ENCODE measurements around the gene KCNN3.

Gene KCNN3

GRCh38 chr1:154736841-154737240 is 133.2 kb downstream of the KCNN3 start:
- peak; percentile 62; the same call in 2 of the 3 replicates for ATAC-seq
- no peak for TF ChIP-seq TOX (CRISPR knock-in tag; IDR thresholded peaks at IDR 0.05; ENCODE audit: borderline replicate concordance)
- TF ChIP-seq RARB (CRISPR knock-in tag; IDR thresholded peaks at IDR 0.05): no peak
- TF ChIP-seq ESRRG (CRISPR knock-in tag; IDR thresholded peaks at IDR 0.05): no peak
- TF ChIP-seq BACH2 (CRISPR knock-in tag; IDR thresholded peaks at IDR 0.05; ENCODE audit: borderline replicate concordance): no peak
- TF ChIP-seq SNAI2 (CRISPR knock-in tag; IDR thresholded peaks at IDR 0.05): no peak
- TF ChIP-seq POU6F1 (CRISPR knock-in tag; IDR thresholded peaks at IDR 0.05; ENCODE audit: borderline replicate concordance, low read depth): no peak
- TF ChIP-seq ISL1 (CRISPR knock-in tag; IDR thresholded peaks at IDR 0.05): no peak
- TF ChIP-seq, protein P1, sequence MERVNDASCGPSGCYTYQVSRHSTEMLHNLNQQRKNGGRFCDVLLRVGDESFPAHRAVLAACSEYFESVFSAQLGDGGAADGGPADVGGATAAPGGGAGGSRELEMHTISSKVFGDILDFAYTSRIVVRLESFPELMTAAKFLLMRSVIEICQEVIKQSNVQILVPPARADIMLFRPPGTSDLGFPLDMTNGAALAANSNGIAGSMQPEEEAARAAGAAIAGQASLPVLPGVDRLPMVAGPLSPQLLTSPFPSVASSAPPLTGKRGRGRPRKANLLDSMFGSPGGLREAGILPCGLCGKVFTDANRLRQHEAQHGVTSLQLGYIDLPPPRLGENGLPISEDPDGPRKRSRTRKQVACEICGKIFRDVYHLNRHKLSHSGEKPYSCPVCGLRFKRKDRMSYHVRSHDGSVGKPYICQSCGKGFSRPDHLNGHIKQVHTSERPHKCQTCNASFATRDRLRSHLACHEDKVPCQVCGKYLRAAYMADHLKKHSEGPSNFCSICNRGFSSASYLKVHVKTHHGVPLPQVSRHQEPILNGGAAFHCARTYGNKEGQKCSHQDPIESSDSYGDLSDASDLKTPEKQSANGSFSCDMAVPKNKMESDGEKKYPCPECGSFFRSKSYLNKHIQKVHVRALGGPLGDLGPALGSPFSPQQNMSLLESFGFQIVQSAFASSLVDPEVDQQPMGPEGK (CRISPR knock-in tag; IDR thresholded peaks at IDR 0.05; ENCODE audit: borderline replicate concordance): no peak
- no peak for TF ChIP-seq CREB5 (CRISPR knock-in tag; IDR thresholded peaks at IDR 0.05; ENCODE audit: low read depth)
- TF ChIP-seq, protein P2, sequence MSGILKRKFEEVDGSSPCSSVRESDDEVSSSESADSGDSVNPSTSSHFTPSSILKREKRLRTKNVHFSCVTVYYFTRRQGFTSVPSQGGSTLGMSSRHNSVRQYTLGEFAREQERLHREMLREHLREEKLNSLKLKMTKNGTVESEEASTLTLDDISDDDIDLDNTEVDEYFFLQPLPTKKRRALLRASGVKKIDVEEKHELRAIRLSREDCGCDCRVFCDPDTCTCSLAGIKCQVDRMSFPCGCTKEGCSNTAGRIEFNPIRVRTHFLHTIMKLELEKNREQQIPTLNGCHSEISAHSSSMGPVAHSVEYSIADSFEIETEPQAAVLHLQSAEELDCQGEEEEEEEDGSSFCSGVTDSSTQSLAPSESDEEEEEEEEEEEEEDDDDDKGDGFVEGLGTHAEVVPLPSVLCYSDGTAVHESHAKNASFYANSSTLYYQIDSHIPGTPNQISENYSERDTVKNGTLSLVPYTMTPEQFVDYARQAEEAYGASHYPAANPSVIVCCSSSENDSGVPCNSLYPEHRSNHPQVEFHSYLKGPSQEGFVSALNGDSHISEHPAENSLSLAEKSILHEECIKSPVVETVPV (CRISPR knock-in tag; IDR thresholded peaks at IDR 0.05): no peak
- TF ChIP-seq ZNF70 (CRISPR knock-in tag; IDR thresholded peaks at IDR 0.05): no peak
- TF ChIP-seq ZNF565 (CRISPR knock-in tag; conservative IDR thresholded peaks at IDR 0.05; ENCODE audit: low read depth): no peak
- no peak for TF ChIP-seq ZFP30 (CRISPR knock-in tag; IDR thresholded peaks at IDR 0.05)
- no peak for TF ChIP-seq TCF4 (CRISPR knock-in tag; IDR thresholded peaks at IDR 0.05; ENCODE audit: borderline replicate concordance)
- TF ChIP-seq OSR1 (CRISPR knock-in tag; IDR thresholded peaks at IDR 0.05): no peak
- no peak for TF ChIP-seq PPARA (CRISPR knock-in tag; IDR thresholded peaks at IDR 0.05; ENCODE audit: borderline replicate concordance)
- TF ChIP-seq ARNTL (CRISPR knock-in tag; IDR thresholded peaks at IDR 0.05; ENCODE audit: borderline replicate concordance, low read depth): no peak
- TF ChIP-seq, protein P3, sequence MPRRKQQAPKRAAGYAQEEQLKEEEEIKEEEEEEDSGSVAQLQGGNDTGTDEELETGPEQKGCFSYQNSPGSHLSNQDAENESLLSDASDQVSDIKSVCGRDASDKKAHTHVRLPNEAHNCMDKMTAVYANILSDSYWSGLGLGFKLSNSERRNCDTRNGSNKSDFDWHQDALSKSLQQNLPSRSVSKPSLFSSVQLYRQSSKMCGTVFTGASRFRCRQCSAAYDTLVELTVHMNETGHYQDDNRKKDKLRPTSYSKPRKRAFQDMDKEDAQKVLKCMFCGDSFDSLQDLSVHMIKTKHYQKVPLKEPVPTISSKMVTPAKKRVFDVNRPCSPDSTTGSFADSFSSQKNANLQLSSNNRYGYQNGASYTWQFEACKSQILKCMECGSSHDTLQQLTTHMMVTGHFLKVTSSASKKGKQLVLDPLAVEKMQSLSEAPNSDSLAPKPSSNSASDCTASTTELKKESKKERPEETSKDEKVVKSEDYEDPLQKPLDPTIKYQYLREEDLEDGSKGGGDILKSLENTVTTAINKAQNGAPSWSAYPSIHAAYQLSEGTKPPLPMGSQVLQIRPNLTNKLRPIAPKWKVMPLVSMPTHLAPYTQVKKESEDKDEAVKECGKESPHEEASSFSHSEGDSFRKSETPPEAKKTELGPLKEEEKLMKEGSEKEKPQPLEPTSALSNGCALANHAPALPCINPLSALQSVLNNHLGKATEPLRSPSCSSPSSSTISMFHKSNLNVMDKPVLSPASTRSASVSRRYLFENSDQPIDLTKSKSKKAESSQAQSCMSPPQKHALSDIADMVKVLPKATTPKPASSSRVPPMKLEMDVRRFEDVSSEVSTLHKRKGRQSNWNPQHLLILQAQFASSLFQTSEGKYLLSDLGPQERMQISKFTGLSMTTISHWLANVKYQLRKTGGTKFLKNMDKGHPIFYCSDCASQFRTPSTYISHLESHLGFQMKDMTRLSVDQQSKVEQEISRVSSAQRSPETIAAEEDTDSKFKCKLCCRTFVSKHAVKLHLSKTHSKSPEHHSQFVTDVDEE (CRISPR knock-in tag; IDR thresholded peaks at IDR 0.05): no peak

DNA sequence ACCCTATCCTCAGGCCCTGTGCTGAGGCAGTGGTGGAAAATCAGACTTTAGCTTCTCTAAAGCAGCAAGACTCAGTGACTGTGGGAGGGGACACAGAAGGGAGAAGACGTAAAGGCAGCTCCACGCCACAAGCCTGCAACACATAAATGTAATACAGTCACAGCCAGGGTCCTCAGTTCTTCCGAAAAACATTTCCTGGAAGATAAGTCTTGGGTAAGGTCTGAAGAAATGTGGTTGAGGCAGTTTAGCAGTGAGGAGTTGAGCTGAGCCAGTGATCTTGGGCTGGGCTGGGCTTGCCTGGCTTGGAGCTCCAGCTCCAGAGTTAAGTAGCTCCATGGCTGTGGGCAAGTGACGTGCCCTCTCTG is 134.3 kb downstream of the KCNN3 start:
- no peak for ATAC-seq
- TF ChIP-seq ISL1 (CRISPR knock-in tag; IDR thresholded peaks at IDR 0.05) (no peak), ZC3H10 (CRISPR knock-in tag; IDR thresholded peaks at IDR 0.05) (no peak), ZFP3 (CRISPR knock-in tag; IDR thresholded peaks at IDR 0.05) (no peak), POU6F1 (CRISPR knock-in tag; IDR thresholded peaks at IDR 0.05; ENCODE audit: borderline replicate concordance, low read depth) (no peak), OSR1 (CRISPR knock-in tag; IDR thresholded peaks at IDR 0.05) (no peak), RARB (CRISPR knock-in tag; IDR thresholded peaks at IDR 0.05) (no peak), ZNF565 (CRISPR knock-in tag; conservative IDR thresholded peaks at IDR 0.05; ENCODE audit: low read depth) (no peak), ZNF70 (CRISPR knock-in tag; IDR thresholded peaks at IDR 0.05) (no peak), ZFP30 (CRISPR knock-in tag; IDR thresholded peaks at IDR 0.05) (no peak), TCF4 (CRISPR knock-in tag; IDR thresholded peaks at IDR 0.05; ENCODE audit: borderline replicate concordance) (no peak), SNAI2 (CRISPR knock-in tag; IDR thresholded peaks at IDR 0.05) (no peak), TOX (CRISPR knock-in tag; IDR thresholded peaks at IDR 0.05; ENCODE audit: borderline replicate concordance) (no peak), GLIS3 (CRISPR knock-in tag; IDR thresholded peaks at IDR 0.05) (no peak), ARNTL (CRISPR knock-in tag; IDR thresholded peaks at IDR 0.05; ENCODE audit: borderline replicate concordance, low read depth) (no peak), BACH2 (CRISPR knock-in tag; IDR thresholded peaks at IDR 0.05; ENCODE audit: borderline replicate concordance) (no peak)
- TF ChIP-seq, protein P3 (CRISPR knock-in tag; IDR thresholded peaks at IDR 0.05): no peak
- TF ChIP-seq, protein P2 (CRISPR knock-in tag; IDR thresholded peaks at IDR 0.05): no peak

All from SK-N-SH treated with all-trans-retinoic acid at 6 μM for 48 hours (cell line).